Endothelial cell (in vitro differentiated cells): ENCODE results near the gene BEND5. TPM values are rescaled to one million over a fixed set of nuclear protein-coding genes. Genes with fewer than 3 reads are reported as not detected.

Experiments used
- DNase-seq: peaks from one replicate; pipeline ENCODE4 v3.0.0; 2021; ENCODE audit warnings: low spot score
- H3K27ac Mint-ChIP-seq: one replicate; pipeline ENCODE4 v1.8.0; 2021; ENCODE audit warnings: mixed read lengths, inconsistent platforms; ENCODE audit not compliant: unreplicated experiment
- H3K27me3 Mint-ChIP-seq: one replicate; pipeline ENCODE4 v1.8.0; 2021; ENCODE audit warnings: mild to moderate bottlenecking, moderate library complexity, mixed read lengths, inconsistent platforms; ENCODE audit not compliant: unreplicated experiment
- H3K36me3 Mint-ChIP-seq: one replicate; pipeline ENCODE4 v1.8.0; 2021; ENCODE audit warnings: mild to moderate bottlenecking, low read depth, mixed read lengths, inconsistent platforms; ENCODE audit not compliant: unreplicated experiment
- H3K4me1 Mint-ChIP-seq: one replicate; pipeline ENCODE4 v1.8.0; 2021; ENCODE audit warnings: mild to moderate bottlenecking, mixed read lengths, inconsistent platforms; ENCODE audit not compliant: unreplicated experiment
- H3K4me3 Mint-ChIP-seq: one replicate; pipeline ENCODE4 v1.8.0; 2021; ENCODE audit warnings: mild to moderate bottlenecking, mixed read lengths, inconsistent platforms; ENCODE audit not compliant: unreplicated experiment
- H3K9me3 Mint-ChIP-seq: one replicate; pipeline ENCODE4 v1.8.0; 2021; ENCODE audit warnings: mixed read lengths, inconsistent platforms; ENCODE audit not compliant: unreplicated experiment
- CTCF ChIP-seq: fragments of 200-600 bp; sonication (generic); IDR thresholded peaks from one replicate; pipeline ENCODE4 v1.5.0; 2021; ENCODE audit warnings: antibody characterized with exemption; ENCODE audit not compliant: unreplicated experiment
- total RNA-seq: library from RNA; stranded (reverse); fragmentation: NEBNext Ultra II Directional; extraction: Animal tissue kit (Norgen Biotek cat#: 25700); gene quantifications from one replicate; pipeline ENCODE4 v1.2.1, GENCODE V29; 2021; ENCODE audit not compliant: unreplicated experiment

The BEND5 gene
- total RNA-seq, 1 donor from 2014 or later = 9.1 TPM

GRCh38 chr1:48680411-48681035, 96.2 kb downstream of the BEND5 start:
- Mint-ChIP-seq H3K4me1 (no peaks in the 10 kb centered on the region), H3K36me3 (no peaks in the 10 kb centered on the region), H3K27me3 (peaks cover 6% of the 10 kb centered on the region), H3K27ac (no peak overlapping the region), H3K4me3 (no peak overlapping the region), H3K9me3 (no peaks in the 10 kb centered on the region)
- no peak for TF ChIP-seq CTCF
- DNase-seq = no peak

GRCh38 chr1:48679859-48680258, 96.8 kb downstream of the BEND5 start:
- no peak for TF ChIP-seq CTCF
- DNase-seq = no peak
- peaks cover 4% of the 10 kb centered on the region for H3K27me3 Mint-ChIP-seq
- H3K36me3 Mint-ChIP-seq = no peaks in the 10 kb centered on the region
- H3K27ac Mint-ChIP-seq = no peak overlapping the region
- no peaks in the 10 kb centered on the region for H3K9me3 Mint-ChIP-seq
- H3K4me3 Mint-ChIP-seq = no peak overlapping the region
- H3K4me1 Mint-ChIP-seq = no peaks in the 10 kb centered on the region

- no peak overlapping the region for H3K4me3 Mint-ChIP-seq
- peaks cover 4% of the 10 kb centered on the region for H3K27me3 Mint-ChIP-seq
- peaks cover 2% of the 10 kb centered on the region for H3K4me1 Mint-ChIP-seq
- H3K9me3 Mint-ChIP-seq = no peaks in the 10 kb centered on the region
- DNase-seq = no peak
- no peak overlapping the region for H3K27ac Mint-ChIP-seq
- no peak for TF ChIP-seq CTCF
- H3K36me3 Mint-ChIP-seq = no peaks in the 10 kb centered on the region
Observed at GRCh38 chr1:48678710-48679505, 97.8 kb downstream of the BEND5 start.
